Pancreas (tissue), 10 donors: Measurements from ENCODE around the gene USPL1. TPM values are rescaled to one million over a fixed set of nuclear protein-coding genes. Genes with fewer than 3 reads are reported as not detected.

Source experiments
- ATAC-seq, 4 donors: fragments of 200-7000 bp; cut with Tn5 transposase; one replicate each; pipeline versions ENCODE4 v1.8.0 to v1.9.1; 2020; ENCODE audit warnings: mild to moderate bottlenecking in 4 of 4, moderate library complexity in 4 of 4
- DNase-seq, 6 donors: peaks; one replicate each; pipeline ENCODE4 v3.0.0-alpha.2; 2020
- FAIRE-seq: peaks from 2 replicates; lab custom pipeline; 2012; peaks lifted over from hg19 to GRCh38; lab: Jason Lieb, UNC
- H3K27ac ChIP-seq, 4 donors: fragments of 200-600 bp; sonication (generic); 1 replicate in 3 of 4; 2 replicates in 1 of 4; pipeline versions ENCODE4 v1.5.0 to v1.8.0; 2020
- H3K27me3 ChIP-seq, 4 donors: fragments of 200-600 bp; one replicate each; pipeline ENCODE4 v1.8.0; 2021
- H3K36me3 ChIP-seq, 3 donors: fragments of 200-600 bp; sonication (generic) in 1 of 3; one replicate each; pipeline versions ENCODE4 v1.5.0 to v1.8.0; 2020 to 2021
- H3K4me1 ChIP-seq, 3 donors: fragments of 200-600 bp; one replicate each; pipeline ENCODE4 v1.8.0; 2021
- H3K4me3 ChIP-seq, 4 donors: fragments of 200-600 bp; sonication (generic) in 2 of 4; one replicate each; pipeline versions ENCODE4 v1.5.0 to v1.8.0; 2020 to 2021
- H3K9me3 ChIP-seq, 4 donors: fragments of 200-600 bp; one replicate each; pipeline ENCODE4 v1.8.0; 2021
- WGBS, 2 donors: extraction: QIAGEN DNeasy Blood & Tissue Kit; methylation state at CpG; one replicate each; pipeline ENCODE4 v1.1.7; 2013; 5-methylcytosine and 5-hydroxymethylcytosine counted together
- intact Hi-C, 3 donors: fragments of 100-400 bp; cut with DNase I; formaldehyde crosslinking; loops; one replicate each; pipeline versions ENCODE4 v1.11.1 to v1.14.2; 2022
- polyA plus RNA-seq, 2 donors: library from polyadenylated mRNA; stranded (reverse); fragments of 200-250 nt; gene quantifications; one replicate each; pipeline ENCODE4 v1.2.3, GENCODE V29; 2013
- total RNA-seq, 6 donors: library from RNA; stranded (reverse); fragmentation: NEBNext Ultra II Directional in 4 of 6; extraction: Animal tissue kit (Norgen Biotek cat#: 25700) in 4 of 6; gene quantifications; one replicate each; pipeline versions ENCODE4 v1.2.1 to v1.2.4, GENCODE V29; 2021 to 2023
- TF ChIP-seq, protein P1 (sequence below), 4 donors: fragments of 200-600 bp; sonication (generic) in 3 of 4; IDR thresholded peaks; one replicate each; pipeline versions ENCODE4 v1.5.0 to v1.8.0; 2021; ENCODE audit warnings: antibody characterized with exemption in 4 of 4
- donor health status: healthy with polysubstance abuse.
- donor health status: DM: no; HTN: no; CAD: no; lungs with moderate emphysema.
- donor health status: DM: no; HTN: no; CAD: no.
- donor health status: control.
- donor health status: control.
- donor health status: Bipolar disorder and iron deficiency.
- donor health status: DM: yes; HTN: yes; CAD: no.
- donor health status: DM: no; HTN: no; CAD: no.
- donor health status: DM: no; HTN: no; CAD: no.
- donor health status: DM: yes; HTN: yes; CAD: no.

Gene USPL1
- total and polyA plus RNA-seq, 8 donors: 3.5 to 13.1 (median 7.8) TPM

DNA sequence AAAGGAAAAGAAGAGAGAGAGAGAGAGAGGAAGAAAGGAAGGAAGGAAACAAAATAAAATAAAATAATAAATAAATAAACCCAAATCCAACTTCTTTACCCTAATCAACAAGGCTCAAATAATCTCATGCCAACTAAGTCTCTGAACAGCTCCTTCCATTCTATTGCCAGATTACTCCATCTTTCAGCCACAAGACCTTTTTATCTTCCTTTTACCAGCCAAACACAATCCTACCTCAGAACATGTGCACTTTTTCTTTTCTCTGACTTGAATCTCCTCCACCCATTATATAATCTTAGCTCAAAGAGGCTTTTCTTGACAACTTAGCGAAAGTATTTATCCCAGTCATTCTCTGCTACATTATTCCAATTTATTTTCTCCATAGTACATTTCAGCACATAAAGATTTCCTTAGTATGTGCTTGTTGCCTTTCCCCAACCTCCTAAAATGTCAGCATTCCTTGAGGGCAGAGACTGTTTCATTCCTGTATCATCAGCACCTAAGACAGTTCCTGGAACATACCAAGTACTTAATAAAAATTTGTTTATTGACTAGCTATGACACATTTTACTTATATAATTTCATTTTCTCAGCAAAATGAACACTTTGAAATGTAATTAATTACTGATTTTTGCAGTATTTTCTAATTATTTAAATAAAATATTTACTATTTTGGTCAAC, 33.5 kb upstream of the USPL1 start:
- H3K4me1 ChIP-seq: peaks cover 4 to 12% (median 8%) of the 10 kb centered on the region in 3 donors
- WGBS, 2 donors: 97 to 100% methylated on average over 1 of the region's 1 CpG
- FAIRE-seq: no peak
- H3K9me3 ChIP-seq: no peaks in the 10 kb centered on the region
- intact Hi-C loops: loop anchor here in 1 of 3 donors (10.0 kb wide), 1 partner anchor 459 kb away; no protein-coding TSS in a partner anchor
- no peaks in the 10 kb centered on the region for H3K27me3 ChIP-seq
- no peak overlapping the region for H3K4me3 ChIP-seq
- TF ChIP-seq, protein P1, sequence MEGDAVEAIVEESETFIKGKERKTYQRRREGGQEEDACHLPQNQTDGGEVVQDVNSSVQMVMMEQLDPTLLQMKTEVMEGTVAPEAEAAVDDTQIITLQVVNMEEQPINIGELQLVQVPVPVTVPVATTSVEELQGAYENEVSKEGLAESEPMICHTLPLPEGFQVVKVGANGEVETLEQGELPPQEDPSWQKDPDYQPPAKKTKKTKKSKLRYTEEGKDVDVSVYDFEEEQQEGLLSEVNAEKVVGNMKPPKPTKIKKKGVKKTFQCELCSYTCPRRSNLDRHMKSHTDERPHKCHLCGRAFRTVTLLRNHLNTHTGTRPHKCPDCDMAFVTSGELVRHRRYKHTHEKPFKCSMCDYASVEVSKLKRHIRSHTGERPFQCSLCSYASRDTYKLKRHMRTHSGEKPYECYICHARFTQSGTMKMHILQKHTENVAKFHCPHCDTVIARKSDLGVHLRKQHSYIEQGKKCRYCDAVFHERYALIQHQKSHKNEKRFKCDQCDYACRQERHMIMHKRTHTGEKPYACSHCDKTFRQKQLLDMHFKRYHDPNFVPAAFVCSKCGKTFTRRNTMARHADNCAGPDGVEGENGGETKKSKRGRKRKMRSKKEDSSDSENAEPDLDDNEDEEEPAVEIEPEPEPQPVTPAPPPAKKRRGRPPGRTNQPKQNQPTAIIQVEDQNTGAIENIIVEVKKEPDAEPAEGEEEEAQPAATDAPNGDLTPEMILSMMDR (IDR thresholded peaks at IDR 0.05): no peak
- no peaks in the 10 kb centered on the region for H3K36me3 ChIP-seq
- no peak for DNase-seq
- ATAC-seq: no peak
- H3K27ac ChIP-seq: no peak overlapping the region

- Histone ChIP-seq H3K9me3 (no peaks in the 10 kb centered on the region), H3K4me3 (no peak overlapping the region), H3K27me3 (no peaks in the 10 kb centered on the region), H3K27ac (no peak overlapping the region), H3K4me1 (peaks cover 3 to 10% (median 4%) of the 10 kb centered on the region in 3 donors), H3K36me3 (no peaks in the 10 kb centered on the region)
- no peak for FAIRE-seq
- intact Hi-C loops: loop anchor here in 1 of 3 donors (10.0 kb wide), 1 partner anchor 461 kb away; no protein-coding TSS in a partner anchor
- WGBS, 2 donors: 42 to 49% methylated on average over 3 of the region's 3 CpGs
- no peak for DNase-seq
- ATAC-seq: peak in 1 of 4 donors; percentile 22
- TF ChIP-seq, protein P1 (IDR thresholded peaks at IDR 0.05): no peak
Observed at GRCh38 chr13:30585748-30586262, 31.9 kb upstream of the USPL1 start.

DNA sequence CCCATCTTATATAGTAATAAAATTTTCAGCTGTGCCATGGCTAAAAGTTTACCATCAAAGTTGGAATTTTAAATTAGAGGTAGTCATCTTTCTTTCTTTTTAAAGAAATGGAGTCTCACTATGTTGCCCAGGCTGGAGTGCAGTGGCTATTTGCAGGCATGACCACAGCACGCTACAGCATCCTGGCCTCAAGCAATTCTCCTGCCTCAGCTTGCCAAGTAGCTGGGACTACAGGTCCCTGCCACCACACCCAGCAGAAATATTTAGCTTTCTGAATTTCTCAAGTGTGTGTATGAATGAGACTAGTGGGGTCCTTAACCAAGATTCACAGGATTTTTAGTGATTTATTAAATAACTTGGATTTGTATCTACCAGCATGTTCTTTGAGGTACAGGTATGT, 30.5 kb upstream of the USPL1 start:
- Histone ChIP-seq H3K27ac (no peak overlapping the region), H3K4me1 (no peaks in the 10 kb centered on the region), H3K4me3 (no peak overlapping the region), H3K9me3 (no peaks in the 10 kb centered on the region), H3K27me3 (no peaks in the 10 kb centered on the region), H3K36me3 (no peaks in the 10 kb centered on the region)
- TF ChIP-seq, protein P1 (IDR thresholded peaks at IDR 0.05): no peak
- intact Hi-C loops: loop anchor here in 1 of 3 donors (10.0 kb wide), 1 partner anchor 462 kb away; no protein-coding TSS in a partner anchor
- WGBS, 2 donors: 100% methylated on average over 1 of the region's 1 CpG
- FAIRE-seq: no peak
- no peak for ATAC-seq
- no peak for DNase-seq

DNA sequence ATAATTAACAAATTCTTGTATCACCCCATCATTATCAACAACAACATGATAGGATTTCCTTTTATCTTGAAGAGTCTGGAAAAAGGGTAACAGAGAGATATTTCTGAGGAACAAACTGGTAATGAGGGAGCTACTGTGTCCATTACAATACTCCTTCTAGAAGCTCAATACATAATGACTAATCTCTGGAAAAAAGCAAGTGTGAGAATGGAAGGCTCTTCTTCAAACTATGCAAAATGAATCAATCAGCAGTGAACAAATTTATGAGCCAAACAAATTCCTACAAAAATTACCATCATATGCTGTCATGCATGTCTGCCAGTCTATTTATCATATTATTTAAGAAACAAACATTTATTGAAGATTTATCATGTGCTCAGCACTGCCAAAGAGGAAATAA, 30.0 kb upstream of the USPL1 start:
- H3K27ac ChIP-seq: no peak overlapping the region
- ATAC-seq: no peak

More for the DNA sequence above, 30.0 kb upstream of the USPL1 start:
- TF ChIP-seq, protein P1 (IDR thresholded peaks at IDR 0.05): no peak
- no peak overlapping the region for H3K4me3 ChIP-seq
- H3K27me3 ChIP-seq: no peaks in the 10 kb centered on the region
- H3K4me1 ChIP-seq: no peaks in the 10 kb centered on the region
- H3K36me3 ChIP-seq: no peaks in the 10 kb centered on the region
- DNase-seq: no peak
- H3K9me3 ChIP-seq: no peaks in the 10 kb centered on the region
- intact Hi-C loops: loop anchor here in 1 of 3 donors (10.0 kb wide), 1 partner anchor 463 kb away; no protein-coding TSS in a partner anchor
- no peak for FAIRE-seq
